Uterus (tissue), 2 donors: ENCODE data around the gene UBE2R2.

Experiments used
- CTCF ChIP-seq, 4 experiments: fragments of 200-600 bp in 2 of 4; fragments of 450-650 bp in 2 of 4; sonication (generic) in 2 of 4; IDR thresholded peaks; one replicate each; pipeline ENCODE4 v1.5.1; 2016 to 2019; ENCODE audit warnings: antibody characterized with exemption in 4 of 4, mild to moderate bottlenecking in 2 of 4, moderate library complexity in 1 of 4
- POLR2A ChIP-seq, 2 donors: fragments of 450-650 bp; IDR thresholded peaks; one replicate each; pipeline ENCODE4 v1.6.1; 2016; ENCODE audit warnings: antibody characterized with exemption in 2 of 2, mild to moderate bottlenecking in 1 of 2, moderate library complexity in 1 of 2

- TF ChIP-seq POLR2A (IDR thresholded peaks at IDR 0.05) (no peak), CTCF (IDR thresholded peaks at IDR 0.05) (no peak)
Measured at GRCh38 chr9:33926746-33927485, 110.0 kb downstream of the UBE2R2 start.
